Fibroblast of the aortic adventitia (primary cell): ENCODE measurements around the gene SNX18. TPM values are rescaled to one million over a fixed set of nuclear protein-coding genes. Genes with fewer than 3 reads are reported as not detected.

ENCODE experiments used
- DNase-seq: peaks from one replicate; pipeline ENCODE4 v3.0.0-alpha.2; 2010; ENCODE audit warnings: low read depth
- H3K4me3 ChIP-seq: 2 replicates; pipeline ENCODE4 v1.5.1; 2011; ENCODE audit warnings: low read depth, mild to moderate bottlenecking, control low read depth, low read length, moderate library complexity
- total RNA-seq: library from RNA; depleted of rRNA; stranded (reverse); fragments of >200 nt; gene quantifications from 2 replicates; pipeline ENCODE4 v1.2.3, GENCODE V29; 2012; ENCODE audit warnings: low replicate concordance
- TF ChIP-seq, protein P1 (sequence below): IDR thresholded peaks from 2 replicates; pipeline ENCODE4 v1.5.1; 2011; ENCODE audit warnings: mild to moderate bottlenecking, low read length, control low read depth, inconsistent platforms; ENCODE audit not compliant: insufficient read depth

SNX18 gene
- total RNA-seq, 1 donor, result 38.8 TPM

DNA sequence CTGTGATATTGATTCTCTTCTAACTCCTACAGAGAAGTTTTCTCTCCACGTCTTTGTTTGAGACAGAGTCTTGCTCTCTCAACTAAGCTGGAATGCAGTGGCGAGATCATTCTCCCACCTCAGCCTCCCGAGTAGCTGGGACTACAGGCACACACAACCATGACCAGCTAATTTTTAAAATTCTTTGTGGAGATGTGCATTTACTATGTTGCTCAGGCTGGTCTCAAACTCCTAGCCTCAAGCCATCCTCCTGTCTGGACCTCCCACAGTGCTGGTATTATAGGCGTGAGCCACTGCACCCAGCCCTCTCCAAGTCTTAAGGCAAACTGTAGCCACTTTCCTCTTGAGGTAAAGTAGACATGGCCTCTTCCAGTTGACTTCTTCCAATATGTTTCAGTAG is 72.2 kb downstream of the SNX18 start:
- TF ChIP-seq, protein P1, sequence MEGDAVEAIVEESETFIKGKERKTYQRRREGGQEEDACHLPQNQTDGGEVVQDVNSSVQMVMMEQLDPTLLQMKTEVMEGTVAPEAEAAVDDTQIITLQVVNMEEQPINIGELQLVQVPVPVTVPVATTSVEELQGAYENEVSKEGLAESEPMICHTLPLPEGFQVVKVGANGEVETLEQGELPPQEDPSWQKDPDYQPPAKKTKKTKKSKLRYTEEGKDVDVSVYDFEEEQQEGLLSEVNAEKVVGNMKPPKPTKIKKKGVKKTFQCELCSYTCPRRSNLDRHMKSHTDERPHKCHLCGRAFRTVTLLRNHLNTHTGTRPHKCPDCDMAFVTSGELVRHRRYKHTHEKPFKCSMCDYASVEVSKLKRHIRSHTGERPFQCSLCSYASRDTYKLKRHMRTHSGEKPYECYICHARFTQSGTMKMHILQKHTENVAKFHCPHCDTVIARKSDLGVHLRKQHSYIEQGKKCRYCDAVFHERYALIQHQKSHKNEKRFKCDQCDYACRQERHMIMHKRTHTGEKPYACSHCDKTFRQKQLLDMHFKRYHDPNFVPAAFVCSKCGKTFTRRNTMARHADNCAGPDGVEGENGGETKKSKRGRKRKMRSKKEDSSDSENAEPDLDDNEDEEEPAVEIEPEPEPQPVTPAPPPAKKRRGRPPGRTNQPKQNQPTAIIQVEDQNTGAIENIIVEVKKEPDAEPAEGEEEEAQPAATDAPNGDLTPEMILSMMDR, result no peak
- no peak overlapping the region for H3K4me3 ChIP-seq
- no peak for DNase-seq

DNA sequence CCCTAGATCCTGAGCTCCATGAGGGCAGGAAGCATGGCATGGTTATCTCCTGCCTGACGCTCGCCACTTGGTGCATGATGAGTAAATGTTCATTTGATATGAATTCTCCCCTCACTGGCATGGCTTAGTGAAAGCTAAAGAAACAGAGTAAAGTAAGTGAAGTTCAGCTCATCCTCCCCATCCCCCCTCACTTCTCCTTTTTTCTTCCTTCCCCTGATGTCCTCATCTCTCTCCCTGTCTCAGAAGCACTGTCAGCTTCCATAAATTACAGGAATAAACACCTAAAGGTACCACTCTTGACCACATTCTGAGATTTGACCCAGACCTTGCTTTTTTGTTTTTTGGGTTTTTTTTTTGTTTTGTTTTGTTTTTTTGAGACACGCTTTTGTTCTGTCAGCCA is 73.3 kb downstream of the SNX18 start:
- TF ChIP-seq, protein P1, result no peak
- DNase-seq, result no peak
- H3K4me3 ChIP-seq, result no peak overlapping the region

DNA sequence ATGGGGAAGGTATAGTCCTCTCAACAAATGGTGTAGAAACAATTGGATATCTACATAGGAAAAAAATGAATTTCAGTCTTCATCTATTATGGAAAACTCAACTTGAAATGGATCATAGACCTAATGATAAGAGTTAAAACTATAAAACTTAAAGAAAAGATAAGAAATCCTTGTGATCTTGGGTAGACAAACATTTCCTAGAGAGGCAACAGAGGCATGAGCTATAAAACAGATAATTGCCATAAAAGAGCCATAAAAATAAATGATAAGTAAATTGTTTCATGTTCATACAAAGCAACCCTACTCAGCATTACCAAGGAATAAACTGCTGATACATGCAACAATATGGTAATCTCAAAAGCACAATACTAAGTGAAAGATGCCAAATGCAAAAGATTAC is 76.2 kb downstream of the SNX18 start:
- TF ChIP-seq, protein P1, result no peak
- no peak for DNase-seq

DNA sequence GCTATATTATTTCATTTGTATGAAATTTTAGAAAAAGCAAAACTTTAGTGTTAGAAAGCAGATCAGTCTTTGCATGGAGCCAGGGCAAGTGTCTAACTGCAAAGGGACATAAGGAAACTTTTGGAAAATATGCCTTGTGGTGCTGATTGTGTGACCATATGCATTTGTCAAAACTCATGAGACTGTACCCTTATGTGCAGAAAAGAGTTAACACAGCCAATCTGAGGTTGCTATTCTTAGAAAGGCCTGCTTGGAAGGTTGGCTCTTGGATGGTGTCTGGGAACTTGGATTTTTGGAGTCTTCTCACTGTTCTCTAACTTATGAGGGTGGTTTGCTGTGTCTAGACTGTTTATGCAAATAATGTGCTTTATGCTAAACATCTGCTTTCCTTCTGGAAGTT is 76.6 kb downstream of the SNX18 start:
- TF ChIP-seq, protein P1, result no peak
- no peak overlapping the region for H3K4me3 ChIP-seq
- DNase-seq, result no peak

More for the DNA sequence above, 76.2 kb downstream of the SNX18 start:
- H3K4me3 ChIP-seq, result no peak overlapping the region

DNA sequence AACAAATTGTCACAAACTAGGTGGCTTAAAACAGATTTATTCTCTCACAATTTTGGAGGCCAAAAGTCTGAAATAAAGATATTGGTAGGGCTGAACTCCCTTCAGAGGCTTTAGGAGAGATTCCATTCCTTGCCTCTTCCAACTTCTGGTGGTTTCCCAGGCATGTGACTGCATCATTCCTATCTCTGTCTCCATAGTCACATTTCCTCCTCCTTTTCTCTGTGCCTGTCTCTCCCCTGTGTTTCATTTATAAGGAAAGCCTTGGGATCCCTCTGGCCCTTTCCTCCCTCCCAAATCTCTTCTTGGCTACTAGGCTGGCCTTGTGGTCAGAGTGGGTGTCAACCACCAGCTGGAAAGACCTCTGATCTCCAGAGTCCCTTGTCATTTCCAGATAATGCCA is 78.2 kb downstream of the SNX18 start:
- TF ChIP-seq, protein P1, result no peak
- H3K4me3 ChIP-seq, result no peak overlapping the region
- peak; percentile 75 for DNase-seq

Other genes starting within 250 kb of the SNX18 start
- 5.4 and 22.0 TPM in 2 replicates for gene ARL15, start 207.2 kb upstream of the SNX18 start, total RNA-seq
- gene HSPB3, start 62.1 kb upstream of the SNX18 start, total RNA-seq, result 0.63 TPM in 1 of 2 replicates, not detected in the other